ENCODE measurements around the gene HPCAL1.

The HPCAL1 gene

DNA sequence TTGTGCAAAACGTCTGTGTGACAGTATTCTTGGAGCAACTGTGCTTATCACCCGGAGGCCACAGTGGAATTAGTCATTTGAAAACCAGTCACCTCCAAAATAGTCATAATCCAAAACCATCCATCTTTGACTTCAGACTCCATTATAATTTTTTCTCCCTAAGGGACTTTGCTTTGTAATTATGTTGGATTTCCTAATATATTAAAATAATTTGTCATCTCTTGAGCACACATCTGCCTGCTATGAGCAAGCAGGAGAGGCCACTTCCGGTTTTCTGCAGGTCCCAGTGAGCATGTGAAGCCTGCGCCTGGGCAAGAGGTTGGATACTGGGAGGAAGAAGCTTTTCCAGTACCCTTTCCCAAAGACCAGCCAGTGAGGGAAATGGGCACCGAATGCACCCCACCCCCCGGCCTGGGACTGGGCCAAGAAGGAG lies 87.7 kb downstream of the HPCAL1 start:
- in situ Hi-C loops (cut with HindIII; ENCODE audit: low sequenced_read_pairs): no loop called here
- DNase-seq (ENCODE audit: low read depth): no peak
- TF ChIP-seq CTCF (IDR thresholded peaks at IDR 0.05; ENCODE audit: low read depth, low read length, missing control alignments): no peak
- H3K4me3 ChIP-seq (ENCODE audit: low read depth, low read length): no peak overlapping the region

DNA sequence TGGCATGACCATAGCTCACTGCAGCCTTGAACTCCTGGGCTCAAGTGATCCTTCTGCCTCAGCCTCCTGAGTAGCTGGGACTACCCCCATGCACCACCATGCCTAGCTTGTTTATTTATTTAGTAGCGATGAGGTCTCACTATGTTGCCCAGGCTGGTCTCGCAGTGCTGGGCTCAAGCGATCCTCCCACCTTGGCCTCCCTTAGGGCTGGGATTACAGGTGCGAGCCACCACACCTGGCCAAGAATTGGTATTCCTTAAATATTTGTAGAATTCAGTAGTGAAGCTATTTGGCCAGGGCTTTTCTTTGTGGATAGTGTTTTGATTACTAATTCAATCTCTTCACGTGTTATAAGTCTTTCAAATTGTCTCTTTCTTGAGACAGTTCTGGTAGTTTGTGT lies 89.4 kb downstream of the HPCAL1 start:
- no peak for TF ChIP-seq CTCF (IDR thresholded peaks at IDR 0.05; ENCODE audit: low read depth, low read length, missing control alignments)
- no peak for DNase-seq (ENCODE audit: low read depth)
- no peak overlapping the region for H3K4me3 ChIP-seq (ENCODE audit: low read depth, low read length)
- in situ Hi-C loops (cut with HindIII; ENCODE audit: low sequenced_read_pairs): no loop called here

DNA sequence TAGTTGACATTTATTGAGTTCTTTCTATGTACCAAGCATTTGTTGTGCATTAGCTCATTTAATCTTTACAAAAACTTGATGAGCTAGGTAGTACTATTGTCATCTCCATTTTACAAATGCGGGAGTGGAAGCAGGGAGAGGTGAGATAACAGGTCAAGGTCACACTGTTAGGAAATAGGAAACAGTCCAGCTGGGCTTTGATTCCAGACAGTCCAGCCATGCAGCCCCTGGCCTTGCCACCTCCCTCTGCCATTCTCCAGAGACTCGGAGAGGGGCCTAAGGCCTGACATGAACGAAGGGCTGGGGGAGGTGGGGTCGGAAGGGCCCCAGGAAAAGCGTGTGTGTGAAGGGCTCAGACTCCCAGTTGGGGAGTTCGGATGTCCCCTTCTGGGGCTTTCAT lies 89.8 kb downstream of the HPCAL1 start:
- no peak overlapping the region for H3K4me3 ChIP-seq (ENCODE audit: low read depth, low read length)
- no peak for TF ChIP-seq CTCF (IDR thresholded peaks at IDR 0.05; ENCODE audit: low read depth, low read length, missing control alignments)
- no peak for DNase-seq (ENCODE audit: low read depth)
- in situ Hi-C loops (cut with HindIII; ENCODE audit: low sequenced_read_pairs): no loop called here

DNA sequence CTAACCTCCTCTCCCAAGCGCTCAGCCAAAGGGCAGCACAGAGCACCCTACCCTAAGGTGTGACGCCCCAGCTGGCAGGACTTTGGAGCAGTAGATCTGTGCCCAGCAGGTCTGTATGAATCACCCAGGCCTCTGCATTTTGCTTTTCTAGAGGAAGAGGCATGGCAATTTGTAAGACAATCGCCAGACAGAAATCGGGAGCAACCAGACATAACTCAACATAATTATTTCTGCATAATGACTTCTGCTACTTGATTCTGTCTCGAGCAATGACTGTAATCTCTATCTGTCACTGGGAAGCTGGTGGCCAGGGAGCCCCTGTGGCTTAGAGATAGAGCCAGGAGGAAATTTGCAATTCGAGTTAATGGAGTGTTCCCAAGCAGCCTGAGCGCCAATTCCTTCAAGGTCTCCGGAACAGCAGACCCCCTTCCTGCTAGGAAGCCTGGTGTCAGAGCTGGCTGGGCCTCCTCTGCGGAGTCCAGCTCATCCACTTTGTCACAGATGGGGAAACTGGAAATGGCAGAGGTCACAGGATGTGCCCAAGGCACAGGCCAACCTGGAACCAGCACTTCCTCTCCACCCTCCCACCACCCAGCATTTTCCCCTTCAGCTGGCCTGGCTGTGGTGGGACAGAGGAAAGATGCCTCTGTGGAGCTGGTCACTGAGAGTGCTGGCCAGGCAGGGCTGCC lies 90.4 kb downstream of the HPCAL1 start:
- in situ Hi-C loops (cut with HindIII; ENCODE audit: low sequenced_read_pairs): no loop called here
- no peak for DNase-seq (ENCODE audit: low read depth)
- TF ChIP-seq CTCF (IDR thresholded peaks at IDR 0.05; ENCODE audit: low read depth, low read length, missing control alignments): no peak
- H3K4me3 ChIP-seq (ENCODE audit: low read depth, low read length): no peak overlapping the region

DNA sequence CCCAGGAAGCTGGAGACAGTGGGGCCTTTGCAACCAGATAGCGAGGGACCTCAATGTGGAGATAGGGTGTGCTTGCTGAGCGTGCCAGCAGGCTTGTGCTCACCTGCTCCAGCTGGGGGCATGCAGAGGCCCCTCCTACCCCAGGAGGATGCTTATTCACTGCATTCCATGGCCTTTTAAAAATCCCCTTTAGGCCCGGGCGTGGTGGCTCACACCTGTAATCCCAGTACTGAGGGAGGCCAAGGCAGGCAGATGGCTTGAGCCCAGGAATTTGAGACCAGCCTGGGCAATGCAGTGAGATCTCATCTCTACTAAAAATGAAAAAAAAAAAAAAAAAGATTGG lies 90.9 kb downstream of the HPCAL1 start:
- in situ Hi-C loops (cut with HindIII; ENCODE audit: low sequenced_read_pairs): no loop called here
- no peak overlapping the region for H3K4me3 ChIP-seq (ENCODE audit: low read depth, low read length)
- TF ChIP-seq CTCF (IDR thresholded peaks at IDR 0.05; ENCODE audit: low read depth, low read length, missing control alignments): no peak
- no peak for DNase-seq (ENCODE audit: low read depth)

- in situ Hi-C loops (cut with HindIII; ENCODE audit: low sequenced_read_pairs): no loop called here
- no peak overlapping the region for H3K4me3 ChIP-seq (ENCODE audit: low read depth, low read length)
- no peak for TF ChIP-seq CTCF (IDR thresholded peaks at IDR 0.05; ENCODE audit: low read depth, low read length, missing control alignments)
- DNase-seq (ENCODE audit: low read depth): no peak
These were observed 93.2 kb downstream of the HPCAL1 start for GRCh38 chr2:10395893-10396292.

Data from astrocyte of the cerebellum (primary cell).